ENCODE data around the gene NECAB2.

NECAB2 gene

GRCh38 chr16:83930730-83931500 is 37.1 kb upstream of the NECAB2 start:
- Histone ChIP-seq H3K27me3 (no peaks in the 10 kb centered on the region), H3K27ac (no peak overlapping the region), H3K36me3 (peaks cover 5 to 12% (median 9%) of the 10 kb centered on the region in 3 donors), H3K4me3 (no peak overlapping the region), H3K9me3 (no peaks in the 10 kb centered on the region), H3K4me1 (peaks cover 0 to 11% (median 9%) of the 10 kb centered on the region in 4 donors)
- TF ChIP-seq, protein P1, sequence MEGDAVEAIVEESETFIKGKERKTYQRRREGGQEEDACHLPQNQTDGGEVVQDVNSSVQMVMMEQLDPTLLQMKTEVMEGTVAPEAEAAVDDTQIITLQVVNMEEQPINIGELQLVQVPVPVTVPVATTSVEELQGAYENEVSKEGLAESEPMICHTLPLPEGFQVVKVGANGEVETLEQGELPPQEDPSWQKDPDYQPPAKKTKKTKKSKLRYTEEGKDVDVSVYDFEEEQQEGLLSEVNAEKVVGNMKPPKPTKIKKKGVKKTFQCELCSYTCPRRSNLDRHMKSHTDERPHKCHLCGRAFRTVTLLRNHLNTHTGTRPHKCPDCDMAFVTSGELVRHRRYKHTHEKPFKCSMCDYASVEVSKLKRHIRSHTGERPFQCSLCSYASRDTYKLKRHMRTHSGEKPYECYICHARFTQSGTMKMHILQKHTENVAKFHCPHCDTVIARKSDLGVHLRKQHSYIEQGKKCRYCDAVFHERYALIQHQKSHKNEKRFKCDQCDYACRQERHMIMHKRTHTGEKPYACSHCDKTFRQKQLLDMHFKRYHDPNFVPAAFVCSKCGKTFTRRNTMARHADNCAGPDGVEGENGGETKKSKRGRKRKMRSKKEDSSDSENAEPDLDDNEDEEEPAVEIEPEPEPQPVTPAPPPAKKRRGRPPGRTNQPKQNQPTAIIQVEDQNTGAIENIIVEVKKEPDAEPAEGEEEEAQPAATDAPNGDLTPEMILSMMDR (IDR thresholded peaks at IDR 0.05), result no peak
- no peak for DNase-seq
- intact Hi-C loops (cut with DNase I; ENCODE audit: low total_unique reads), result no loop called here

- Histone ChIP-seq H3K4me1 (peaks cover 0 to 5% (median 5%) of the 10 kb centered on the region in 4 donors), H3K27me3 (no peaks in the 10 kb centered on the region), H3K36me3 (peaks cover 5 to 12% (median 9%) of the 10 kb centered on the region in 3 donors), H3K4me3 (no peak overlapping the region), H3K27ac (no peak overlapping the region), H3K9me3 (no peaks in the 10 kb centered on the region)
- intact Hi-C loops (cut with DNase I; ENCODE audit: low total_unique reads), result no loop called here
- TF ChIP-seq, protein P1 (IDR thresholded peaks at IDR 0.05), result no peak
- DNase-seq, result no peak
Observed at GRCh38 chr16:83931556-83931955, 36.5 kb upstream of the NECAB2 start.

- H3K27me3 ChIP-seq, result no peaks in the 10 kb centered on the region
- TF ChIP-seq, protein P1 (IDR thresholded peaks at IDR 0.05), result no peak
- peaks cover 5 to 12% (median 9%) of the 10 kb centered on the region in 3 donors for H3K36me3 ChIP-seq
- no peak overlapping the region for H3K27ac ChIP-seq
- H3K4me1 ChIP-seq, result no peaks in the 10 kb centered on the region
- no peaks in the 10 kb centered on the region for H3K9me3 ChIP-seq
- no peak for DNase-seq
- intact Hi-C loops (cut with DNase I; ENCODE audit: low total_unique reads), result no loop called here
- no peak overlapping the region for H3K4me3 ChIP-seq
Observed at GRCh38 chr16:83932304-83932703, 35.7 kb upstream of the NECAB2 start.

GRCh38 chr16:83932955-83933673 is 34.9 kb upstream of the NECAB2 start:
- no peak overlapping the region for H3K27ac ChIP-seq
- peaks cover under 1 to 8% (median 7%) of the 10 kb centered on the region in 3 donors for H3K36me3 ChIP-seq
- H3K27me3 ChIP-seq, result no peaks in the 10 kb centered on the region
- TF ChIP-seq, protein P1 (IDR thresholded peaks at IDR 0.05), result no peak
- no peaks in the 10 kb centered on the region for H3K4me1 ChIP-seq
- intact Hi-C loops (cut with DNase I; ENCODE audit: low total_unique reads), result no loop called here
- no peaks in the 10 kb centered on the region for H3K9me3 ChIP-seq
- no peak overlapping the region for H3K4me3 ChIP-seq
- DNase-seq, result no peak

- H3K4me1 ChIP-seq, result no peaks in the 10 kb centered on the region
- no peaks in the 10 kb centered on the region for H3K27me3 ChIP-seq
- H3K36me3 ChIP-seq, result peaks cover 0 to 4% (median 3%) of the 10 kb centered on the region in 3 donors
- no peaks in the 10 kb centered on the region for H3K9me3 ChIP-seq
- no peak overlapping the region for H3K4me3 ChIP-seq
- intact Hi-C loops (cut with DNase I; ENCODE audit: low total_unique reads), result no loop called here
- DNase-seq, result no peak
- H3K27ac ChIP-seq, result no peak overlapping the region
- TF ChIP-seq, protein P1 (IDR thresholded peaks at IDR 0.05), result no peak
Observed at GRCh38 chr16:83933885-83934683, 34.0 kb upstream of the NECAB2 start.

All from tibial artery (tissue), 4 donors.